Measurements from ENCODE around the gene PAX2. TPM values are rescaled to one million over a fixed set of nuclear protein-coding genes. Genes with fewer than 3 reads are reported as not detected.

The PAX2 gene
- total RNA-seq, 1 donor from 2014 or later, result 0.23 TPM

- Mint-ChIP-seq H3K27ac (ENCODE audit: unreplicated experiment) (no peak overlapping the region), H3K4me1 (ENCODE audit: low read depth, unreplicated experiment) (peaks cover 20% of the 10 kb centered on the region)
These were observed 13.2 kb upstream of the PAX2 start for GRCh38 chr10:100732241-100732596.

GRCh38 chr10:100733329-100733728, 12.1 kb upstream of the PAX2 start:
- Mint-ChIP-seq H3K27me3 (ENCODE audit: low read depth, unreplicated experiment) (peaks cover 81% of the 10 kb centered on the region), H3K4me3 (ENCODE audit: unreplicated experiment) (no peak overlapping the region), H3K4me1 (ENCODE audit: low read depth, unreplicated experiment) (peaks cover 21% of the 10 kb centered on the region), H3K27ac (ENCODE audit: unreplicated experiment) (no peak overlapping the region), H3K36me3 (ENCODE audit: low read depth, unreplicated experiment) (peaks cover under 1% of the 10 kb centered on the region), H3K9me3 (ENCODE audit: unreplicated experiment) (peaks cover 4% of the 10 kb centered on the region)
- Histone ChIP-seq H3K4me3 (ENCODE audit: insufficient read depth, low read depth, low read length) (no peak overlapping the region), H3K79me2 (ENCODE audit: insufficient read depth, low read length) (no peaks in the 10 kb centered on the region), H3K36me3 (ENCODE audit: insufficient read depth, low read length) (no peaks in the 10 kb centered on the region), H3K4me1 (ENCODE audit: insufficient read depth, low read length) (peaks cover 8% of the 10 kb centered on the region), H3K27me3 (ENCODE audit: insufficient read depth, low read length) (peaks cover 93% of the 10 kb centered on the region), H3K27ac (ENCODE audit: low read depth, low read length) (no peak overlapping the region), H2AFZ (ENCODE audit: low read depth, low read length) (no peak overlapping the region), H3K9ac (ENCODE audit: low read length) (no peak overlapping the region), H3K4me2 (ENCODE audit: low read length) (no peak overlapping the region), H3K9me3 (ENCODE audit: insufficient read depth, low read depth, low read length) (peaks cover 4% of the 10 kb centered on the region), H4K20me1 (ENCODE audit: insufficient read depth, low read length) (peaks cover 18% of the 10 kb centered on the region)
- no peak for FAIRE-seq
- DNase-seq (ENCODE audit: low read depth), result no peak
- no peak for TF ChIP-seq EZH2 (IDR thresholded peaks at IDR 0.05; ENCODE audit: insufficient read depth, low read length)

More at GRCh38 chr10:100732241-100732596, 13.2 kb upstream of the PAX2 start:
- H2AFZ ChIP-seq (ENCODE audit: low read depth, low read length), result no peak overlapping the region
- H3K4me3 ChIP-seq (ENCODE audit: insufficient read depth, low read depth, low read length), result no peak overlapping the region
- no peak overlapping the region for H3K27ac ChIP-seq (ENCODE audit: low read depth, low read length)
- DNase-seq (ENCODE audit: low read depth) (no peak), FAIRE-seq (no peak)
- Mint-ChIP-seq H3K27me3 (ENCODE audit: low read depth, unreplicated experiment) (peaks cover 80% of the 10 kb centered on the region), H3K36me3 (ENCODE audit: low read depth, unreplicated experiment) (no peaks in the 10 kb centered on the region), H3K9me3 (ENCODE audit: unreplicated experiment) (peaks cover 2% of the 10 kb centered on the region), H3K4me3 (ENCODE audit: unreplicated experiment) (peak overlapping the region; percentile 6)
- H3K36me3 ChIP-seq (ENCODE audit: insufficient read depth, low read length), result no peaks in the 10 kb centered on the region
- peaks cover 4% of the 10 kb centered on the region for H3K9me3 ChIP-seq (ENCODE audit: insufficient read depth, low read depth, low read length)
- H3K79me2 ChIP-seq (ENCODE audit: insufficient read depth, low read length), result no peaks in the 10 kb centered on the region
- no peak overlapping the region for H3K4me2 ChIP-seq (ENCODE audit: low read length)
- peaks cover 8% of the 10 kb centered on the region for H3K4me1 ChIP-seq (ENCODE audit: insufficient read depth, low read length)
- peaks cover 18% of the 10 kb centered on the region for H4K20me1 ChIP-seq (ENCODE audit: insufficient read depth, low read length)
- no peak for TF ChIP-seq EZH2 (IDR thresholded peaks at IDR 0.05; ENCODE audit: insufficient read depth, low read length)
- no peak for TF ChIP-seq CTCF (IDR thresholded peaks at IDR 0.05; ENCODE audit: insufficient read depth, low read depth, low read length)
- peaks cover 91% of the 10 kb centered on the region for H3K27me3 ChIP-seq (ENCODE audit: insufficient read depth, low read length)
- no peak overlapping the region for H3K9ac ChIP-seq (ENCODE audit: low read length)

- Mint-ChIP-seq H3K9me3 (ENCODE audit: unreplicated experiment) (peaks cover 5% of the 10 kb centered on the region), H3K4me1 (ENCODE audit: low read depth, unreplicated experiment) (peaks cover 15% of the 10 kb centered on the region), H3K27me3 (ENCODE audit: low read depth, unreplicated experiment) (peaks cover 79% of the 10 kb centered on the region), H3K36me3 (ENCODE audit: low read depth, unreplicated experiment) (peaks cover 3% of the 10 kb centered on the region), H3K27ac (ENCODE audit: unreplicated experiment) (peak overlapping the region; percentile 55), H3K4me3 (ENCODE audit: unreplicated experiment) (no peak overlapping the region)
- H3K36me3 ChIP-seq (ENCODE audit: insufficient read depth, low read length), result no peaks in the 10 kb centered on the region
- peaks cover 18% of the 10 kb centered on the region for H4K20me1 ChIP-seq (ENCODE audit: insufficient read depth, low read length)
- H3K27ac ChIP-seq (ENCODE audit: low read depth, low read length), result no peak overlapping the region
- no peak overlapping the region for H3K4me3 ChIP-seq (ENCODE audit: insufficient read depth, low read depth, low read length)
- TF ChIP-seq CTCF (IDR thresholded peaks at IDR 0.05; ENCODE audit: insufficient read depth, low read depth, low read length) (no peak), EZH2 (IDR thresholded peaks at IDR 0.05; ENCODE audit: insufficient read depth, low read length) (no peak)
- H3K9ac ChIP-seq (ENCODE audit: low read length), result no peak overlapping the region
- H3K27me3 ChIP-seq (ENCODE audit: insufficient read depth, low read length), result peaks cover 93% of the 10 kb centered on the region
- no peak for DNase-seq (ENCODE audit: low read depth)
- no peak overlapping the region for H3K4me2 ChIP-seq (ENCODE audit: low read length)
- peaks cover 8% of the 10 kb centered on the region for H3K4me1 ChIP-seq (ENCODE audit: insufficient read depth, low read length)
- H2AFZ ChIP-seq (ENCODE audit: low read depth, low read length), result no peak overlapping the region
- no peak for FAIRE-seq
- H3K9me3 ChIP-seq (ENCODE audit: insufficient read depth, low read depth, low read length), result peaks cover 4% of the 10 kb centered on the region
- H3K79me2 ChIP-seq (ENCODE audit: insufficient read depth, low read length), result no peaks in the 10 kb centered on the region
These were observed 10.9 kb upstream of the PAX2 start for GRCh38 chr10:100734295-100735086.

All from astrocyte (in vitro differentiated cells and primary cell).